Stimulated activated CD4-positive, alpha-beta T cell treated with anti-CD3 and anti-CD28 coated beads, Interleukin-15, amount 100 ng/mL, for 24 hours (primary cell): ENCODE measurements around the gene HSFX3.
"Not testable (repeated sequence)": the region's sequence is repeated elsewhere in the genome, so short reads cannot be mapped to it uniquely, and the experiment has no call there.

Experiments used
- DNase-seq: peaks from one replicate; pipeline ENCODE4 v3.0.0-alpha.2; 2020

Gene HSFX3

GRCh38 chrX:149549701-149550100, at the start of gene HSFX3:
HSFX3 (minus strand) TSS chrX:149549924; CDS start chrX:149549852, 72 bp downstream.
- DNase-seq: not testable (repeated sequence)

GRCh38 chrX:149598603-149599002, 48.9 kb upstream of the HSFX3 start:
- DNase-seq: not testable (repeated sequence)

- not testable (repeated sequence) for DNase-seq
Measured at GRCh38 chrX:149595943-149596342, 46.2 kb upstream of the HSFX3 start.

- not testable (repeated sequence) for DNase-seq
Measured at GRCh38 chrX:149595214-149595613, 45.5 kb upstream of the HSFX3 start, which contains the start of gene HSFX2. HSFX2 (minus strand) TSS chrX:149595314; CDS start chrX:149594700, 614 bp downstream.

GRCh38 chrX:149590993-149591392, 41.3 kb upstream of the HSFX3 start:
- not testable (repeated sequence) for DNase-seq

GRCh38 chrX:149587359-149587758, 37.6 kb upstream of the HSFX3 start, which contains the start of gene MAGEA9B:
MAGEA9B (minus strand) TSS chrX:149587459; CDS start chrX:149583179, 4,280 bp downstream.
- DNase-seq: not testable (repeated sequence)

- DNase-seq: not testable (repeated sequence)
Measured at GRCh38 chrX:149585631-149586030, 35.9 kb upstream of the HSFX3 start.

GRCh38 chrX:149573456-149573855, 23.7 kb upstream of the HSFX3 start:
- DNase-seq: not testable (repeated sequence)

GRCh38 chrX:149572743-149573142, 23.0 kb upstream of the HSFX3 start:
- no peak for DNase-seq

- DNase-seq: no peak
Measured at GRCh38 chrX:149571770-149572169, 22.0 kb upstream of the HSFX3 start.

- no peak for DNase-seq
Measured at GRCh38 chrX:149570668-149571067, 20.9 kb upstream of the HSFX3 start.

- DNase-seq: no peak
Measured at GRCh38 chrX:149569770-149570169, 20.0 kb upstream of the HSFX3 start.

GRCh38 chrX:149568701-149569296, 19.1 kb upstream of the HSFX3 start:
- DNase-seq: no peak

- DNase-seq: no peak
Measured at GRCh38 chrX:149567621-149568417, 18.1 kb upstream of the HSFX3 start.

GRCh38 chrX:149563359-149563758, 13.6 kb upstream of the HSFX3 start:
- DNase-seq: no peak

GRCh38 chrX:149555251-149555650, 5.5 kb upstream of the HSFX3 start:
- DNase-seq: not testable (repeated sequence)

- not testable (repeated sequence) for DNase-seq
Measured at GRCh38 chrX:149551939-149552248, 2.2 kb upstream of the HSFX3 start.

GRCh38 chrX:149551245-149551938, 1.7 kb upstream of the HSFX3 start:
- DNase-seq: not testable (repeated sequence)

GRCh38 chrX:149550454-149550853, 730 bp upstream of the HSFX3 start:
- DNase-seq: not testable (repeated sequence)

GRCh38 chrX:149547782-149548181, 1.9 kb downstream of the HSFX3 start:
- DNase-seq: not testable (repeated sequence)

- DNase-seq: not testable (repeated sequence)
Measured at GRCh38 chrX:149546962-149547361, 2.8 kb downstream of the HSFX3 start.

GRCh38 chrX:149545545-149546543, 3.9 kb downstream of the HSFX3 start:
- not testable (repeated sequence) for DNase-seq
